Stimulated activated naive CD8-positive, alpha-beta T cell treated with anti-CD3 and anti-CD28 coated beads, Interleukin-15, Interleukin-2, amounts not matched to agents 100 ng/mL and 50 ng/mL, for 24 hours (primary cell): ENCODE data around the gene PPY.
"Not testable (repeated sequence)": the region's sequence is repeated elsewhere in the genome, so short reads cannot be mapped to it uniquely, and the experiment has no call there.

ENCODE experiments used
- H3K27ac Mint-ChIP-seq: one replicate; pipeline ENCODE4 v1.8.0; 2021; ENCODE audit warnings: mild to moderate bottlenecking, mixed read lengths
- H3K27me3 Mint-ChIP-seq: one replicate; pipeline ENCODE4 v1.8.0; 2021; ENCODE audit warnings: mixed read lengths
- H3K36me3 Mint-ChIP-seq: one replicate; pipeline ENCODE4 v1.8.0; 2021; ENCODE audit warnings: low read depth, mixed read lengths
- H3K4me1 Mint-ChIP-seq: one replicate; pipeline ENCODE4 v1.8.0; 2021; ENCODE audit warnings: low read depth, mixed read lengths
- H3K4me3 Mint-ChIP-seq: one replicate; pipeline ENCODE4 v1.8.0; 2021; ENCODE audit warnings: mild to moderate bottlenecking, mixed read lengths
- H3K9me3 Mint-ChIP-seq: one replicate; pipeline ENCODE4 v1.8.0; 2021; ENCODE audit warnings: mixed read lengths

The PPY gene

GRCh38 chr17:43974382-43975266 is 32.3 kb upstream of the PPY start:
- Mint-ChIP-seq H3K27ac (no peak overlapping the region), H3K27me3 (peaks cover 15% of the 10 kb centered on the region), H3K36me3 (no peaks in the 10 kb centered on the region), H3K4me1 (no peaks in the 10 kb centered on the region), H3K4me3 (no peak overlapping the region), H3K9me3 (no peaks in the 10 kb centered on the region)

DNA sequence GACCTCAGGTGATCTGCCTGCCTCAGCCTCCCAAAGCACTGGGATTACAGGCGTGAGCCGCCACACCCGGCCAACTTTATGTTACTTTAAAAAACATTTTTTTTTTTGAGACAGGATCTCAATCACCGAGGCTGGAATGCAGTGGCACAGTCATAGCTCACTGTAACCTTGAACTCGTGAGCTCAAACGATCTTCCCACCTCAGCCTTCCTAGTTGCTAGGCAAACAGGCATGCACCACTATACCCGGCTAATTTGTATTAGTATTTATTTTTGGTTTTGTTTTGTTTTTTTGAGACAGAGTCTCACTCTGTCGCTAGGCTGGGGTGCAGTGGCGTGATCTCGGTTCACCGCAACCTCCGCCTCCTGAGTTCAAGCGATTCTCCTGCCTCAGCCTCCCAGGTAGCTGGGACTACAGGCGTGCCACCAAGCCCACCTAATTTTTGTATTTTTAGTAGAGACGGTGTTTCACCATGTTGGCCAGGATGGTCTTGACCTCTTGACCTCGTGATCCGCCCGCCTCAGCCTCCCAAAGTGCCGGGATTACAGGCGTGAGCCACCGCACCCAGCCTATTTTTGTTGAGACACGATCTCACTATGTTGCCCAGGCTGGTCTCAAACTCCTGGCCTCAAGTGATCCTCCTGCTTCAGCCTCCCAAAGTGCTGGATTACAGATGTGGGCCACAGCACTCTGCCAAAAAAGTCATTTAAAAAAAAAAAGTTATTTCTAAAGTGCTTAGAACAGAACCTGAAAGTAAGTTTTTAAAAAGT is 30.4 kb upstream of the PPY start:
- not testable (repeated sequence) for H3K27me3 Mint-ChIP-seq, H3K4me1 Mint-ChIP-seq

GRCh38 chr17:43971436-43971835 is 29.2 kb upstream of the PPY start:
- not testable (repeated sequence) for H3K27me3 Mint-ChIP-seq, H3K4me1 Mint-ChIP-seq, H3K4me3 Mint-ChIP-seq, H3K36me3 Mint-ChIP-seq, H3K9me3 Mint-ChIP-seq, H3K27ac Mint-ChIP-seq

More for the DNA sequence above, 30.4 kb upstream of the PPY start:
- not testable (repeated sequence) for H3K9me3 Mint-ChIP-seq, H3K4me3 Mint-ChIP-seq, H3K27ac Mint-ChIP-seq, H3K36me3 Mint-ChIP-seq

- Mint-ChIP-seq H3K27me3 (peaks cover 9% of the 10 kb centered on the region), H3K4me1 (no peaks in the 10 kb centered on the region), H3K9me3 (no peaks in the 10 kb centered on the region), H3K4me3 (no peak overlapping the region), H3K27ac (no peak overlapping the region), H3K36me3 (no peaks in the 10 kb centered on the region)
Measured at GRCh38 chr17:43970366-43970765, 28.1 kb upstream of the PPY start.

DNA sequence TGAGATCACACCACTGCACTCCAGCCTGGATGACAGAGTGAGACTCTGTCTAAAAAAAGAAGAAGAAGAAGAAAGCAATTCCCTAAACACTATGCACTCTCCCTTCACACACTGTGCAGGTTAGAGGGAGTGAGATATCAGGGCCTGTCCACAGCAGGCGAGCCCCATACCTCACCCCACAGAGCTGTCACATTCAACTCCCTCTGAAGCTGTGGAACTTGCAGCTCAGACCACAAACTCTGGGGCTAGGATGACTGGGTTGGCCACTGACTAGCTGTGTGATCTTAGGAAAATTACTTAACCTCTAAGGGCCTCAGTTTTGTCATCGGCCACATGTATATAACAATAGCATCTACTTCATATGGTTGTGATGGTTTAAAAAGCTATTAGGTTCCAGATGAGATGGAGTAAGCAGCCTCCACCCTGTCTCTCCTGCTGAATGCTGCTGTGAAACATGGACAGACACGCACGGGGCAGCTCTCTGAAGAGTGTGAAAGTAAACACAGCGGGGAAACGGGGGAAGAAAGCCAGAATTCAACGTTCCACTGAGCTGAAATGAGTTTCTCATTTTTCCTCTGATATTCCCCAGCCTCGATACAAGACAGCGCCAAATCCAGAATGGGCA is 25.1 kb upstream of the PPY start:
- H3K27ac Mint-ChIP-seq: no peak overlapping the region
- no peaks in the 10 kb centered on the region for H3K4me1 Mint-ChIP-seq
- H3K36me3 Mint-ChIP-seq: no peaks in the 10 kb centered on the region
- H3K9me3 Mint-ChIP-seq: no peaks in the 10 kb centered on the region
- H3K27me3 Mint-ChIP-seq: peaks cover 5% of the 10 kb centered on the region
- H3K4me3 Mint-ChIP-seq: no peak overlapping the region

DNA sequence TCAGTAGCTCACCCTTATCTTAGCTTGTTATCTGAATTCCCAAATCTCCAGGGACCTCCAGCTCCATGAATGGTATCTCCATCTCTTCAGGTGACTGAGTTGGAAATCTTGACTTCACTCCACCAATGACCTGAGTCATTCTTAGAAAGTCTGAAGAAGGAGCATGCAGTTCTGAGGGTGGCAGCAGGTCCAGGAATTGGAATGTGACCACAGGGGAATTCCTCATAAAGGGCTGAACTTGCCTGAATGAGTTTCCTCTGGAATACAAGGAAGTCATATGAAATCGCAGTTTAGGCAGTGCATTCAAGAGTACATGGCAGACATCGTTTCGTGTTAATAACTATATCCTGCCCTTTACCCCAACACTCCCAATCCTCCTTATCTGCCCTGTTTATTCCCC is 24.0 kb upstream of the PPY start:
- Mint-ChIP-seq H3K36me3 (no peaks in the 10 kb centered on the region), H3K27me3 (peaks cover 5% of the 10 kb centered on the region)

DNA sequence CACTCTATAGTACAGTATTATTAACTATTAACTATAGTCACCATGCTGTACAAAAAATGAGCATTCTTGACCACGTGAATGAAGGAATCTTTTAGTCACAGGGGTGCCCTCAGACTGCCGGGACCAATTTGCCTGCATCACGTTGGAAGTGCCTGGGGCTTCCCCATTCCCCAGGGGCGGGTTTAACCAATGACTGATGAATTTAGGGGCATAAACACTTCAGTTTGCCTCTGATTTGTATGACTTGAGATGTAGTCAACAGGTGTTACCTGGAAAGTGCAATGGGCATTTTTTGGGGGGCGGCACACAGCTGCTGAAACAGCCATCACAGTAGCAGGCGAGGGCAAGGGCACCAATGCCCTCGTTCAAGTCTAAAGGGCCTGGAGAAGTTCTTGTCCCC is 20.2 kb upstream of the PPY start:
- Mint-ChIP-seq H3K4me3 (no peak overlapping the region), H3K4me1 (no peaks in the 10 kb centered on the region), H3K36me3 (no peaks in the 10 kb centered on the region), H3K27ac (no peak overlapping the region), H3K9me3 (no peaks in the 10 kb centered on the region), H3K27me3 (peaks cover 5% of the 10 kb centered on the region)

More for the DNA sequence above, 24.0 kb upstream of the PPY start:
- Mint-ChIP-seq H3K4me3 (no peak overlapping the region), H3K27ac (no peak overlapping the region), H3K9me3 (no peaks in the 10 kb centered on the region), H3K4me1 (no peaks in the 10 kb centered on the region)

DNA sequence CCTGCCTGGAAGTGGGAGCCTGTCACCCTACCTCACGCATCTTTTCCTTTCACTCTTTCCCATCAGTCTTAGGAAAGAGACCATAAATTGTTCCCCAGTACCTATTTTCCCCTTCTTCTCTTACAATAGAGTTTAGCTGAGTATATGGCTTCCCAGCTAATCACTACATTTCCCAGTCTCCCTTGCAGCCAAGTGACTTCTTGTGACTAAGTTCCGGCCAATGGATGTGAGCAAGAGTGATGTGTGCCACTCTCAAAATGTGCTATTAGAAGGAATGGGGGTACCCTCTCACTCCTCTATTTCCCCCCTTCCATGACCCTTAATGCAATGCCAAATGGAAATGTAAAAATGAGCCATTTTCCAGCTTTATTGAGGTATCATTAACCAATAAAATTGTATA is 19.7 kb upstream of the PPY start:
- Mint-ChIP-seq H3K4me1 (no peaks in the 10 kb centered on the region), H3K27me3 (peaks cover 5% of the 10 kb centered on the region), H3K36me3 (no peaks in the 10 kb centered on the region), H3K4me3 (no peak overlapping the region), H3K27ac (no peak overlapping the region), H3K9me3 (no peaks in the 10 kb centered on the region)

DNA sequence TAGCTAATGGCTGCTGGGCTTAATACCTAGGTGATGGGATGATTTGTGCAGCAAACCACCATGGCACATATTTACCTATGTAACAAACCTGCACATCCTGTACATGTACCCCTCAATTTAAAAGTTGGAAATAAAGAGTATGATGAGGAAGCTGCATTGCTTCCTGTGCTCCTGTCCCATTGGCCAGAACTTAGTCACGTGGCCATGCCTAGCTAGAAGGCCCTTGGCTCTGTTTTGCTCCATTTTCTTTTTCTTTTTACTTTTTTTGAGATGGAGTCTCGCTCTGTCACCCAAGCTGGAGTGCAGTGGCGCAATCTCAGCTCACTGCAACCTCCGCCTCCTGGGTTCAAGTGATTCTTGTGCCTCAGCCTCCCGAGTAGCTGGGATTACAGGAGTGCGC is 19.0 kb upstream of the PPY start:
- not testable (repeated sequence) for H3K4me1 Mint-ChIP-seq, H3K36me3 Mint-ChIP-seq, H3K4me3 Mint-ChIP-seq, H3K9me3 Mint-ChIP-seq, H3K27ac Mint-ChIP-seq, H3K27me3 Mint-ChIP-seq

GRCh38 chr17:43958748-43959352 is 16.6 kb upstream of the PPY start:
- no peaks in the 10 kb centered on the region for H3K36me3 Mint-ChIP-seq
- H3K27ac Mint-ChIP-seq: no peak overlapping the region
- H3K27me3 Mint-ChIP-seq: peaks cover 19% of the 10 kb centered on the region
- H3K9me3 Mint-ChIP-seq: no peaks in the 10 kb centered on the region
- H3K4me3 Mint-ChIP-seq: no peak overlapping the region
- H3K4me1 Mint-ChIP-seq: no peaks in the 10 kb centered on the region

GRCh38 chr17:43956222-43956621 is 13.9 kb upstream of the PPY start:
- H3K27me3 Mint-ChIP-seq: peaks cover 35% of the 10 kb centered on the region
- H3K4me1 Mint-ChIP-seq: peaks cover 4% of the 10 kb centered on the region
- H3K27ac Mint-ChIP-seq: no peak overlapping the region
- no peaks in the 10 kb centered on the region for H3K9me3 Mint-ChIP-seq
- no peaks in the 10 kb centered on the region for H3K36me3 Mint-ChIP-seq
- no peak overlapping the region for H3K4me3 Mint-ChIP-seq

DNA sequence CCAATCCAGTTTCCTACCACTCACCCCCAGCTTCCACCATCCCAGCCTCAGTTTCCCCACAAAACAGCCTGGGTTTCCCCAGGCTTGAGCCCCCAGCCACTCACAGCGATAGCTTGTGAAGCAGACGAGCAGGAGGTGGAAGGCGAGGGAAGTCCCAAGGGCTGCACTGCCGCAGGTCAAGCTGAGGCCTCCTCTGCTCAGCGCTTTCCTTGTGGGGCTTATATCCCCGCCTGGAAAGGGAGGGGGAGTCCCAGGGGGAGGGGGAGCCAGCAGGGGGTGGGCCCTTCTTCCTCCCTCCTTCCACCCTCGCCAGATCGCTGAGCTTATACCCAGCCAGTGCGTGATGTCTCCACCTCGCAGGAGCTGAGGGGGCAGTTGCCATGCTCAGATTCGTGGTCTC is 11.5 kb upstream of the PPY start, which contains the start of gene PYY:
PYY (minus strand) TSS at position 195 of the 400 bp plus-strand sequence. CDS start 457 bp downstream, outside the sequence.
- H3K27ac Mint-ChIP-seq: no peak within 1 kb of the TSS
- peaks cover 44% of the 10 kb centered on the region for H3K27me3 Mint-ChIP-seq
- no peaks in the 10 kb centered on the region for H3K9me3 Mint-ChIP-seq
- peaks cover 4% of the 10 kb centered on the region for H3K4me1 Mint-ChIP-seq
- no peak within 1 kb of the TSS for H3K4me3 Mint-ChIP-seq
- H3K36me3 Mint-ChIP-seq: no peaks in the 10 kb centered on the region

DNA sequence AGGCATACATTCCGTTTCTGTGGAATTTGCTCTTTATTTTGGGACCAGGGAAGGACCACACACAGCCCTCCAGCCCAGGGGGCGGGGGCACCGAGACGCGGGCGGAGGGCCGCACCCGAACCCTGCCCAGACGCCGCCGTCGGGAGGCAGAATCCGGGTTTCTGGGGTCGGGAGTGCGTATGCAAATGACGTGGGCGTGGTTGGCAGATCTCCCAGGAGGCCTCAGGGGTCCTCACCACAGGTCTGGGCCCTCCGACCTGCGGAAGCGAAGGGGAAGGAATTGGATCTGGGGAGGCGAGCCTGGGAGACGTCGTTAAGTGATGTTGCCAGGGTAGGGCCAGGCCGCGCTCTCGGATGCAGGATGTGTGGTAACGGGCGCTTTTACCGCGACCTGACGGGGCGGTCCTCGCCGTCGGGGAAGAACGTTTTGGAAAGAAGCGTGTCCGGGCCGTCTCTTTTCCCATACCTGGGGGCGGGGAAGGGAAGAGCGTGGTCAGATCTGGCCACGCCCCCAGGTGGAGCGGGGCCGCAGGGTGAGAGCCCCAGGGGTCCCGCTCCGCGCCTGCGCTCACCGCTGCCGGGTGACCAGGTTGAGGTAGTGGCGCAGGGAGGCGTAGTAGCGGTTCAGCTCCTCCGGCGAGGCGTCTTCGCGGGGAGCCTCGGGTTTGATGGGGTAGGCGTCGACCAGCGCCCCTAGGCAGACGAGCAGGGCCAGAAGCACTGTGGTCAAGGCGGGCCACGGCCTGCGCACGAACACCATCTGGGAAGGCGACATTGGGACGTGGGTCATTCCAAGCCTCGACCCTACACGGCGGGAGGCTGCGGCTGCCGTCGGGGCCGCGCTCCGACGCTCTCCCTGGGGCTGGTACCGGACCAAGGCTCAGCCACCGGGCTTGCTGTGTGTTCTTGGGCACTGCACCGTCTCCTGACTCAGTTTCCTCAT is 10.7 kb upstream of the PPY start:
- no peak overlapping the region for H3K4me3 Mint-ChIP-seq

DNA sequence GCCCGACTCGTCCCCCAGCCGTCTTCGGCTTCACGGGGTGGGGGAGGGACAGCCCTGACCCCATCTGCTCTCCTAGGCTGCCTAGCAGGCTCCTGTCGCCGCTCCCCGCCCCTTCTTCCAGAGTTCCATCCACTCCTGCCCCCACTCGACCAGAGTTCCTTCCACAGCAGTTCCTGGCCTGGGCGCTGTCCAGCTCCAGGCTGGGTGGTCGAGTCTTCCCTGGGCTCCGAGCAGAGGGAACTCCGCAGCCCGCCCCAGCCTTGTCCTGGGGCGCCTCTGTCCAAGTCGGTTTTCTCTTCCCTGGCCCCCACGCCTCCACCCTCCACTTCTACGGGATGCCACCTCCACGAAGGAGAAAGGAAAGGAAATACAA is 10.1 kb upstream of the PPY start:
- Mint-ChIP-seq H3K9me3 (no peaks in the 10 kb centered on the region), H3K4me1 (peaks cover 4% of the 10 kb centered on the region), H3K27ac (no peak overlapping the region), H3K27me3 (peaks cover 44% of the 10 kb centered on the region), H3K4me3 (no peak overlapping the region), H3K36me3 (no peaks in the 10 kb centered on the region)

More for the DNA sequence above, 10.7 kb upstream of the PPY start:
- no peaks in the 10 kb centered on the region for H3K9me3 Mint-ChIP-seq
- H3K4me1 Mint-ChIP-seq: peaks cover 4% of the 10 kb centered on the region
- no peak overlapping the region for H3K27ac Mint-ChIP-seq
- H3K36me3 Mint-ChIP-seq: no peaks in the 10 kb centered on the region
- H3K27me3 Mint-ChIP-seq: peaks cover 44% of the 10 kb centered on the region
